ENCODE results near the gene GLI1.

The GLI1 gene

GRCh38 chr12:57518920-57519795 is 59.6 kb downstream of the GLI1 start:
- no peak for TF ChIP-seq CTCF (IDR thresholded peaks at IDR 0.05; ENCODE audit: control insufficient read depth, extremely low read depth, insufficient read depth)
- peak overlapping the region; percentile 93 for H3K4me3 ChIP-seq (ENCODE audit: low read depth, low read length)
- DNase-seq (ENCODE audit: low read depth) = no peak

- TF ChIP-seq CTCF (IDR thresholded peaks at IDR 0.05; ENCODE audit: control insufficient read depth, extremely low read depth, insufficient read depth) = peak; percentile 12; the same call in 1 of the 2 replicates
- peak overlapping the region; percentile 93 for H3K4me3 ChIP-seq (ENCODE audit: low read depth, low read length)
- no peak for DNase-seq (ENCODE audit: low read depth)
Measured at GRCh38 chr12:57519796-57520052, 60.1 kb downstream of the GLI1 start.

- peak; percentile 92 for DNase-seq (ENCODE audit: low read depth)
- peak within 1 kb of the TSS; percentile 93 for H3K4me3 ChIP-seq (ENCODE audit: low read depth, low read length)
- TF ChIP-seq CTCF (IDR thresholded peaks at IDR 0.05; ENCODE audit: control insufficient read depth, extremely low read depth, insufficient read depth) = no peak
Measured at GRCh38 chr12:57520053-57520818, 60.7 kb downstream of the GLI1 start, which contains the start of gene DDIT3. Gene DDIT3, minus strand, starts transcription at chr12:57520514. Its CDS starts 3,108 bp downstream, at chr12:57517406.

- H3K4me3 ChIP-seq (ENCODE audit: low read depth, low read length) = peak overlapping the region; percentile 90
- no peak for TF ChIP-seq CTCF (IDR thresholded peaks at IDR 0.05; ENCODE audit: control insufficient read depth, extremely low read depth, insufficient read depth)
- DNase-seq (ENCODE audit: low read depth) = no peak
Measured at GRCh38 chr12:57521525-57522010, 62.0 kb downstream of the GLI1 start.

All from LNCaP clone FGC (cell line).